Subcutaneous adipose tissue (tissue), 4 donors: Measurements from ENCODE around the gene BSPH1. TPM values are rescaled to one million over a fixed set of nuclear protein-coding genes. Genes with fewer than 3 reads are reported as not detected.

ENCODE experiments used
- CTCF ChIP-seq: fragments of 450-650 bp; IDR thresholded peaks from one replicate; pipeline ENCODE4 v1.5.1; 2016; ENCODE audit warnings: low read depth, mild to moderate bottlenecking, control low read depth, antibody characterized with exemption, moderate library complexity
- total RNA-seq, 4 donors: library from RNA; depleted of rRNA; stranded (reverse); fragments of >200 nt; gene quantifications; one replicate each; pipeline ENCODE4 v1.1.0, GENCODE V29; 2016

The BSPH1 gene
- total RNA-seq, 4 donors from 2014 or later = not detected

- no peak for TF ChIP-seq CTCF
These were observed 4.3 kb upstream of the BSPH1 start for GRCh38 chr19:47996230-47996727.

- TF ChIP-seq CTCF = no peak
These were observed 2.3 kb upstream of the BSPH1 start, which contains the start of gene ELSPBP1 for GRCh38 chr19:47994209-47994802. ELSPBP1 (plus strand) TSS chr19:47994632; CDS start chr19:48008668, 14,036 bp downstream.

- no peak for TF ChIP-seq CTCF
These were observed 670 bp downstream of the BSPH1 start for GRCh38 chr19:47991191-47991808.

GRCh38 chr19:47973529-47973928 is 18.4 kb downstream of the BSPH1 start:
- TF ChIP-seq CTCF = no peak

Other genes with a start within 250 kb of the BSPH1 start
- gene NOP53, start 246.6 kb downstream of the BSPH1 start, total RNA-seq = 100 to 1,000 TPM; 154 to 426 (median 281) TPM
- 100 to 1,000 TPM; 185 to 262 (median 222) TPM for gene SELENOW, start 213.5 kb downstream of the BSPH1 start, total RNA-seq
- gene TPRX1, start 187.6 kb downstream of the BSPH1 start, total RNA-seq = not detected
- gene CRX, start 170.2 kb downstream of the BSPH1 start, total RNA-seq = not detected
- not detected for gene TPRX2, start 132.9 kb downstream of the BSPH1 start, total RNA-seq
- gene SULT2A1, start 105.9 kb downstream of the BSPH1 start, total RNA-seq = not detected
- gene ELSPBP1, start 2.5 kb upstream of the BSPH1 start, total RNA-seq = not detected
- not detected for gene CABP5, start 51.9 kb upstream of the BSPH1 start, total RNA-seq
- gene PLA2G4C, start 118.6 kb upstream of the BSPH1 start, total RNA-seq = 10 to 100 TPM in 2 of 4 donors, 1 to 10 TPM in 2; 3.5 to 11.1 (median 8.9) TPM
- gene LIG1, start 178.2 kb upstream of the BSPH1 start, total RNA-seq = 10 to 100 TPM in 1 of 4 donors, 1 to 10 TPM in 3; 2.3 to 22.0 (median 8.5) TPM
- 1 to 10 TPM; 1.9 to 8.1 (median 3.0) TPM for gene ZSWIM9, start 178.5 kb upstream of the BSPH1 start, total RNA-seq